SH-SY5Y (cell line): ENCODE results near the gene ASCC2.

Experiments
- GATA2 ChIP-seq: IDR thresholded peaks from 2 replicates; pipeline ENCODE4 v1.6.1; 2011; ENCODE audit warnings: mild to moderate bottlenecking, low read depth, low read length
- GATA3 ChIP-seq: IDR thresholded peaks from 2 replicates; pipeline ENCODE4 v1.6.1; 2011; ENCODE audit warnings: low read depth, mild to moderate bottlenecking, low read length, moderate library complexity

DNA sequence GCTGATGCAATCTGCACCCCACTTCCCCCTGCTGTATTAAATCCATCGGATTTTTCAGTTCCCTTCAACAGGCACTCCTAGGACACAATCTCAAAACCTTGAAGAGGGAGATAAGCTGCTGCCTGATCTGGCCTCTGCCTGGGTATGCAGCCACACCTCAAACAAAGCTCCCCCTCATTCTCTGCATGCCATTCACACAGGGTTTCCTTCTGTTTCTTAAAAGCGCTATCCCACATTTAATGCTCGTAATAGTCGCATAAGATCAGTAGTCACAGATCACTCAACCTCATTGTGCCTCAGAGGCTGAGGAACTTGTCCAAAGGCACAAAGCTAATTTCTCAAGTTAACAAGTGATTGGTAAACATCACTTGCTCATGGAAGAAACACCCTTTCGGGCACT lies 36.9 kb downstream of the ASCC2 start:
- TF ChIP-seq GATA2 (no peak), GATA3 (no peak)
